ENCODE results near the gene PGAP2. TPM values are rescaled to one million over a fixed set of nuclear protein-coding genes. Genes with fewer than 3 reads are reported as not detected.
"Not testable (repeated sequence)": the region's sequence is repeated elsewhere in the genome, so short reads cannot be mapped to it uniquely, and the experiment has no call there.

Gene PGAP2
- 15.8 TPM for total RNA-seq

- intact Hi-C loops (cut with DNase I), result no loop called here
Observed at GRCh38 chr11:3807909-3808860, at the start of gene PGAP2. Gene PGAP2 (plus strand): TSS chr11:3808560. CDS start chr11:3811260, 2,700 bp downstream.

GRCh38 chr11:3764266-3764665, 44.1 kb upstream of the PGAP2 start:
- intact Hi-C loops (cut with DNase I), result no loop called here
- ATAC-seq, result no peak
- DNase-seq (ENCODE audit: low spot score), result no peak

More at GRCh38 chr11:3807909-3808860, at the start of gene PGAP2:
- peak; percentile 85 for ATAC-seq
- DNase-seq (ENCODE audit: low spot score), result peak; percentile 84

- DNase-seq (ENCODE audit: low spot score); ATAC-seq; intact Hi-C loops (cut with DNase I): not testable (repeated sequence)
Observed at GRCh38 chr11:3766836-3767235, 41.5 kb upstream of the PGAP2 start.

GRCh38 chr11:3767536-3767935, 40.8 kb upstream of the PGAP2 start:
- intact Hi-C loops (cut with DNase I), result no loop called here
- ATAC-seq (no peak), DNase-seq (ENCODE audit: low spot score) (no peak)

- DNase-seq (ENCODE audit: low spot score) (no peak), ATAC-seq (no peak)
- intact Hi-C loops (cut with DNase I), result no loop called here
Observed at GRCh38 chr11:3773180-3773579, 35.2 kb upstream of the PGAP2 start.

GRCh38 chr11:3775736-3776406, 32.5 kb upstream of the PGAP2 start:
- no peak for ATAC-seq
- no peak for DNase-seq (ENCODE audit: low spot score)
- intact Hi-C loops (cut with DNase I), result no loop called here

- intact Hi-C loops (cut with DNase I), result no loop called here
- DNase-seq (ENCODE audit: low spot score), result no peak
- ATAC-seq, result no peak
Observed at GRCh38 chr11:3781423-3781822, 26.9 kb upstream of the PGAP2 start.

- ATAC-seq, result no peak
Observed at GRCh38 chr11:3782963-3783362, 25.4 kb upstream of the PGAP2 start.

GRCh38 chr11:3783611-3784010, 24.7 kb upstream of the PGAP2 start:
- intact Hi-C loops (cut with DNase I), result no loop called here
- ATAC-seq (no peak), DNase-seq (ENCODE audit: low spot score) (no peak)

More at GRCh38 chr11:3782963-3783362, 25.4 kb upstream of the PGAP2 start:
- intact Hi-C loops (cut with DNase I), result no loop called here
- no peak for DNase-seq (ENCODE audit: low spot score)

GRCh38 chr11:3786781-3787428, 21.5 kb upstream of the PGAP2 start:
- no peak for ATAC-seq
- intact Hi-C loops (cut with DNase I), result no loop called here
- DNase-seq (ENCODE audit: low spot score), result no peak

GRCh38 chr11:3794387-3794786, 14.0 kb upstream of the PGAP2 start:
- intact Hi-C loops (cut with DNase I); ATAC-seq; DNase-seq (ENCODE audit: low spot score): not testable (repeated sequence)

GRCh38 chr11:3795131-3796001, 13.0 kb upstream of the PGAP2 start:
- intact Hi-C loops (cut with DNase I), result no loop called here
- no peak for ATAC-seq
- DNase-seq (ENCODE audit: low spot score), result no peak

GRCh38 chr11:3796002-3796311, 12.4 kb upstream of the PGAP2 start:
- ATAC-seq (no peak), DNase-seq (ENCODE audit: low spot score) (no peak)
- intact Hi-C loops (cut with DNase I), result no loop called here

- ATAC-seq (no peak), DNase-seq (ENCODE audit: low spot score) (peak; percentile 12)
- intact Hi-C loops (cut with DNase I), result no loop called here
Observed at GRCh38 chr11:3796346-3796745, 12.0 kb upstream of the PGAP2 start.

- DNase-seq (ENCODE audit: low spot score) (no peak), ATAC-seq (no peak)
- intact Hi-C loops (cut with DNase I), result no loop called here
Observed at GRCh38 chr11:3796801-3797328, 11.5 kb upstream of the PGAP2 start.

GRCh38 chr11:3797329-3798090, 10.8 kb upstream of the PGAP2 start, which contains the start of gene NUP98:
Gene NUP98 (minus strand): TSS chr11:3797554. CDS start chr11:3782117, 15,437 bp downstream.
- intact Hi-C loops (cut with DNase I), result no loop called here

GRCh38 chr11:3799143-3799542, 9.2 kb upstream of the PGAP2 start:
- intact Hi-C loops (cut with DNase I), result no loop called here
- no peak for ATAC-seq
- DNase-seq (ENCODE audit: low spot score), result peak; percentile 42

More at GRCh38 chr11:3797329-3798090, 10.8 kb upstream of the PGAP2 start, which contains the start of gene NUP98:
- peak; percentile 100 for DNase-seq (ENCODE audit: low spot score)
- ATAC-seq, result peak; percentile 99

- intact Hi-C loops (cut with DNase I), result no loop called here
- no peak for DNase-seq (ENCODE audit: low spot score)
- ATAC-seq, result no peak
Observed at GRCh38 chr11:3799873-3800272, 8.5 kb upstream of the PGAP2 start.

Data from sciatic nerve (tissue), 2 donors.